Nucleus accumbens (tissue), 56 donors: ENCODE results near the gene RNASEL.
A peak's percentile ranks its signal among the peaks of the same experiment; 100 is the strongest.
"Not testable (repeated sequence)": the region's sequence is repeated elsewhere in the genome, so short reads cannot be mapped to it uniquely, and the experiment has no call there.

Source experiments
- DNase-seq, 56 donors: peaks; one replicate each; lab custom pipeline; 2025; lab: John Stamatoyannopoulos, UW

RNASEL gene

GRCh38 chr1:182588500-182589396 lies at the start of gene RNASEL:
Gene RNASEL, minus strand, starts transcription at chr1:182589256. Its CDS starts 2,450 bp downstream, at chr1:182586806.
- DNase-seq: peak in 50 of 56 donors; percentile 22 to 84 (median 54)

GRCh38 chr1:182637769-182638168 lies 48.7 kb upstream of the RNASEL start:
- no peak for DNase-seq

GRCh38 chr1:182635871-182636270 lies 46.8 kb upstream of the RNASEL start:
- DNase-seq: no peak

GRCh38 chr1:182634306-182635072 lies 45.4 kb upstream of the RNASEL start:
- DNase-seq: no peak

GRCh38 chr1:182633657-182634281 lies 44.7 kb upstream of the RNASEL start:
- no peak for DNase-seq

- DNase-seq: no peak
Measured at GRCh38 chr1:182633031-182633430, 44.0 kb upstream of the RNASEL start.

GRCh38 chr1:182632441-182632857 lies 43.4 kb upstream of the RNASEL start:
- DNase-seq: not testable (repeated sequence)

GRCh38 chr1:182631954-182632353 lies 42.9 kb upstream of the RNASEL start:
- no peak for DNase-seq

- no peak for DNase-seq
Measured at GRCh38 chr1:182631053-182631677, 42.1 kb upstream of the RNASEL start.

GRCh38 chr1:182630586-182630985 lies 41.5 kb upstream of the RNASEL start:
- no peak for DNase-seq

- no peak for DNase-seq
Measured at GRCh38 chr1:182629499-182630096, 40.5 kb upstream of the RNASEL start.

GRCh38 chr1:182629080-182629479 lies 40.0 kb upstream of the RNASEL start:
- DNase-seq: no peak

GRCh38 chr1:182628657-182629056 lies 39.6 kb upstream of the RNASEL start:
- no peak for DNase-seq

- DNase-seq: no peak
Measured at GRCh38 chr1:182627622-182628021, 38.6 kb upstream of the RNASEL start.

GRCh38 chr1:182626527-182626926 lies 37.5 kb upstream of the RNASEL start:
- no peak for DNase-seq

- no peak for DNase-seq
Measured at GRCh38 chr1:182625719-182626504, 36.9 kb upstream of the RNASEL start.

GRCh38 chr1:182625024-182625423 lies 36.0 kb upstream of the RNASEL start:
- DNase-seq: no peak

- no peak for DNase-seq
Measured at GRCh38 chr1:182624577-182624976, 35.5 kb upstream of the RNASEL start.

- no peak for DNase-seq
Measured at GRCh38 chr1:182622901-182623528, 34.0 kb upstream of the RNASEL start.
